Panc1 (cell line): ENCODE measurements around the gene GLCCI1.

ENCODE experiments used
- CTCF ChIP-seq: fragments of 450-650 bp; IDR thresholded peaks from 2 replicates; pipeline ENCODE4 v1.5.1; 2017; ENCODE audit warnings: mild to moderate bottlenecking
- POLR2AphosphoS5 ChIP-seq: IDR thresholded peaks from 2 replicates; pipeline ENCODE4 v1.6.1; 2012; ENCODE audit warnings: mild to moderate bottlenecking, low read depth, low read length, moderate library complexity
- TF ChIP-seq, protein P1 (sequence below), 2 experiments: IDR thresholded peaks; 2 replicates each; pipeline ENCODE4 v1.6.1; 2011 to 2012; ENCODE audit warnings: low read depth in 2 of 2, control low read depth in 1 of 2, low read length in 1 of 2, mild to moderate bottlenecking in 1 of 2, moderate library complexity in 1 of 2; ENCODE audit not compliant: insufficient read depth in 1 of 2

DNA sequence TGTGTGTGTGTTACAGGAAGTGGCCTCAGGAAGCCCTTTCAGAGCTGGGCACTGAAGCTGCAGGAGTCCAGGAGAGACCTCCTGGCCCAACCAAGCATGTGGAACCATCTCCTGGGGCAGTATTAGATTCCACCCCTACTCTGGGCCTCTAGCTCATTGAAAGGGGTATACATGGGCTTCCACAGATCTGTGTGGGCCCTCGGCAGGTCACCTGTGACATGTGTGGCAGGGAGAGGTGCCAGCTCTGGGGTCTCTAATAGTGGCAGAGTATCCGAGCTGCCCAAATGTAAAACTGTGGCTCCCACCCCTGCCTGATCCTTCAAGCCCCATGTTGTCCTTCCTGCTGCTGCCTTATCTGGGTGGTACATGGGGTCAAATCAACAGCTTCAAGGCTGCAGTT lies 144.1 kb downstream of the GLCCI1 start:
- TF ChIP-seq CTCF (no peak), POLR2AphosphoS5 (no peak)
- TF ChIP-seq, protein P1, sequence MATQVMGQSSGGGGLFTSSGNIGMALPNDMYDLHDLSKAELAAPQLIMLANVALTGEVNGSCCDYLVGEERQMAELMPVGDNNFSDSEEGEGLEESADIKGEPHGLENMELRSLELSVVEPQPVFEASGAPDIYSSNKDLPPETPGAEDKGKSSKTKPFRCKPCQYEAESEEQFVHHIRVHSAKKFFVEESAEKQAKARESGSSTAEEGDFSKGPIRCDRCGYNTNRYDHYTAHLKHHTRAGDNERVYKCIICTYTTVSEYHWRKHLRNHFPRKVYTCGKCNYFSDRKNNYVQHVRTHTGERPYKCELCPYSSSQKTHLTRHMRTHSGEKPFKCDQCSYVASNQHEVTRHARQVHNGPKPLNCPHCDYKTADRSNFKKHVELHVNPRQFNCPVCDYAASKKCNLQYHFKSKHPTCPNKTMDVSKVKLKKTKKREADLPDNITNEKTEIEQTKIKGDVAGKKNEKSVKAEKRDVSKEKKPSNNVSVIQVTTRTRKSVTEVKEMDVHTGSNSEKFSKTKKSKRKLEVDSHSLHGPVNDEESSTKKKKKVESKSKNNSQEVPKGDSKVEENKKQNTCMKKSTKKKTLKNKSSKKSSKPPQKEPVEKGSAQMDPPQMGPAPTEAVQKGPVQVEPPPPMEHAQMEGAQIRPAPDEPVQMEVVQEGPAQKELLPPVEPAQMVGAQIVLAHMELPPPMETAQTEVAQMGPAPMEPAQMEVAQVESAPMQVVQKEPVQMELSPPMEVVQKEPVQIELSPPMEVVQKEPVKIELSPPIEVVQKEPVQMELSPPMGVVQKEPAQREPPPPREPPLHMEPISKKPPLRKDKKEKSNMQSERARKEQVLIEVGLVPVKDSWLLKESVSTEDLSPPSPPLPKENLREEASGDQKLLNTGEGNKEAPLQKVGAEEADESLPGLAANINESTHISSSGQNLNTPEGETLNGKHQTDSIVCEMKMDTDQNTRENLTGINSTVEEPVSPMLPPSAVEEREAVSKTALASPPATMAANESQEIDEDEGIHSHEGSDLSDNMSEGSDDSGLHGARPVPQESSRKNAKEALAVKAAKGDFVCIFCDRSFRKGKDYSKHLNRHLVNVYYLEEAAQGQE (IDR thresholded peaks at IDR 0.05; ENCODE audit: insufficient read depth in 1 of 2, low read depth in 2 of 2, low read length in 1 of 2) = no peak
